K562 (cell line): ENCODE results near the gene CR2. TPM values are rescaled to one million over a fixed set of nuclear protein-coding genes. Genes with fewer than 3 reads are reported as not detected.

Experiments
- ATAC-seq: fragments of 200-7000 bp; cut with Tn5 transposase; 3 replicates; pipeline ENCODE4 v1.9.1; 2020; ENCODE audit warnings: moderate library complexity
- BruUV-seq: library from RNA; stranded (reverse); fragments of 400-500 nt; replicated peaks from 2 replicates; lab custom pipeline; 2021; lab: Mats Ljungman, UMichigan
- CTCF ChIA-PET: fragments of 300-600 bp; formaldehyde crosslinking; extraction: SDS; loops from one replicate; lab custom pipeline; 2021; ENCODE audit warnings: low intra/inter-chr PET ratio; lab: Yijun Ruan, JAX
- POLR2A ChIA-PET: fragments of 300-600, 350-650 bp; sonication (Branson Sonifier 250); formaldehyde crosslinking; extraction: SDS; loops from one replicate; lab custom pipeline; 2021; ENCODE audit warnings: antibody characterized with exemption, inconsistent platforms; lab: Yijun Ruan, JAX
- DNase-seq, 4 experiments: peaks; one replicate each; pipeline versions ENCODE4 v3.0.0 to v3.0.0-alpha.2; 2011 to 2018; ENCODE audit warnings: low spot score in 3 of 4, mixed read lengths in 3 of 4; ENCODE audit errors: extremely low read depth in 1 of 4
- FAIRE-seq: peaks from 2 replicates; lab custom pipeline; 2011; peaks lifted over from hg19 to GRCh38; lab: Jason Lieb, UNC
- H2AFZ ChIP-seq: 2 replicates; pipeline ENCODE4 v1.6.0; 2011; ENCODE audit warnings: low read depth, low read length, control low read depth, inconsistent platforms
- H3K27ac ChIP-seq: fragments of 200-600 bp; 3 replicates; pipeline ENCODE4 v1.8.0; 2011; ENCODE audit warnings: low read depth, mild to moderate bottlenecking, control low read depth, inconsistent platforms, low read length, moderate library complexity, mixed read lengths; ENCODE audit errors: extremely low read depth
- H3K27me3 ChIP-seq, 2 experiments: fragments of 300-600 bp in 1 of 2; 2 replicates in 1 of 2; 3 replicates in 1 of 2; pipeline versions ENCODE4 v1.6.0 to v1.8.0; 2011; ENCODE audit warnings: inconsistent platforms in 2 of 2, low read length in 2 of 2, mild to moderate bottlenecking in 1 of 2, mixed read lengths in 1 of 2, moderate library complexity in 1 of 2; ENCODE audit not compliant: control insufficient read depth in 2 of 2, insufficient read depth in 2 of 2
- H3K36me3 ChIP-seq: fragments of 300-600 bp; 3 replicates; pipeline ENCODE4 v1.8.0; 2011; ENCODE audit warnings: mild to moderate bottlenecking, low read length, inconsistent platforms; ENCODE audit not compliant: control insufficient read depth, insufficient read depth
- H3K4me1 ChIP-seq, 2 experiments: fragments of 200-600 bp in 1 of 2; replicated peaks in 1 of 2; 2 replicates in 1 of 2; 3 replicates in 1 of 2; pipeline versions ENCODE4 v1.5.1 to v1.8.0; 2011; ENCODE audit warnings: inconsistent platforms in 2 of 2, low read length in 2 of 2, mild to moderate bottlenecking in 1 of 2, mixed read lengths in 1 of 2, moderate library complexity in 1 of 2; ENCODE audit not compliant: control insufficient read depth in 2 of 2, insufficient read depth in 2 of 2
- H3K4me2 ChIP-seq: 2 replicates; pipeline ENCODE4 v1.6.1; 2011; ENCODE audit warnings: low read length, control low read depth, inconsistent platforms, mixed read lengths; ENCODE audit not compliant: insufficient read depth
- H3K4me3 ChIP-seq: fragments of 200-600 bp; sonication (generic), shearing (Covaris generic); 2 replicates; pipeline ENCODE4 v1.5.1; 2016; ENCODE audit warnings: control low read depth, inconsistent platforms
- H3K79me2 ChIP-seq: fragments of 200-600 bp; 3 replicates; pipeline ENCODE4 v1.8.0; 2011; ENCODE audit warnings: low read length, inconsistent platforms; ENCODE audit not compliant: control insufficient read depth, insufficient read depth
- H3K9ac ChIP-seq, 2 experiments: 2 replicates each; pipeline versions ENCODE4 v1.6.0 to v1.6.1; 2011; ENCODE audit warnings: low read depth in 2 of 2, low read length in 2 of 2, control low read depth in 1 of 2, inconsistent platforms in 1 of 2, mild to moderate bottlenecking in 1 of 2, mixed read lengths in 1 of 2; ENCODE audit not compliant: insufficient read depth in 1 of 2
- H3K9me1 ChIP-seq: one replicate; pipeline ENCODE4 v1.6.0; 2011; ENCODE audit warnings: inconsistent platforms, mild to moderate bottlenecking, low read length, moderate library complexity; ENCODE audit not compliant: control insufficient read depth, insufficient read depth
- H3K9me3 ChIP-seq: replicated peaks from 2 replicates; pipeline ENCODE4 v1.5.1; 2011; ENCODE audit warnings: low read depth, low read length, inconsistent platforms; ENCODE audit not compliant: control insufficient read depth, insufficient read depth
- H4K20me1 ChIP-seq: replicated peaks from 2 replicates; pipeline ENCODE4 v1.6.1; 2011; ENCODE audit warnings: low read length, inconsistent platforms, mixed read lengths; ENCODE audit not compliant: control insufficient read depth, insufficient read depth
- CREB3L1 ChIP-seq: fragments of 450-650 bp; IDR thresholded peaks from 2 replicates; pipeline ENCODE4 v1.6.1; 2014; ENCODE audit warnings: low read depth, mild to moderate bottlenecking, moderate library complexity, borderline replicate concordance
- ETS2 ChIP-seq: IDR thresholded peaks from 2 replicates; pipeline ENCODE4 v1.6.1; 2016; ENCODE audit warnings: borderline replicate concordance, missing genetic modification characterization, mild to moderate bottlenecking, moderate library complexity, missing compliant biosample characterization; ENCODE audit not compliant: poor library complexity, severe bottlenecking
- FOXK1 ChIP-seq: sonication (generic); formaldehyde crosslinking; IDR thresholded peaks from 2 replicates; pipeline ENCODE4 v1.8.0; 2022; ENCODE audit warnings: missing genetic modification reagents, mild to moderate bottlenecking, borderline replicate concordance
- FOXP1 ChIP-seq: sonication (generic); formaldehyde crosslinking; IDR thresholded peaks from 2 replicates; pipeline ENCODE4 v1.8.0; 2022; ENCODE audit warnings: mild to moderate bottlenecking, missing genetic modification reagents
- PKNOX1 ChIP-seq: fragments of 450-650 bp; IDR thresholded peaks from 2 replicates; pipeline ENCODE4 v1.6.1; 2016
- PML ChIP-seq: IDR thresholded peaks from 2 replicates; pipeline ENCODE4 v1.6.1; 2012; ENCODE audit warnings: low read length, inconsistent platforms
- RAD51 ChIP-seq: fragments of 450-650 bp; IDR thresholded peaks from 2 replicates; pipeline ENCODE4 v1.7.1; 2016; ENCODE audit warnings: low read depth, mild to moderate bottlenecking, borderline replicate concordance
- USF1 ChIP-seq: sonication (generic); formaldehyde crosslinking; IDR thresholded peaks from 2 replicates; pipeline ENCODE4 v1.9.0; 2022; ENCODE audit warnings: mild to moderate bottlenecking, missing genetic modification reagents
- ZNF57 ChIP-seq: fragments of 450-650 bp; formaldehyde crosslinking; IDR thresholded peaks from 2 replicates; pipeline ENCODE4 v1.4.0; 2020; ENCODE audit warnings: mild to moderate bottlenecking, moderate library complexity
- ZNF76 ChIP-seq: fragments of 250-450 bp; sonication (Bioruptor Pico); IDR thresholded peaks from 2 replicates; pipeline ENCODE4 v1.4.0; 2020; ENCODE audit warnings: mild to moderate bottlenecking, moderate library complexity, borderline replicate concordance
- WGBS: fragments of 100-300 bp; shearing (Covaris generic); methylation state at CpG from one replicate; pipeline ENCODE4 v1.1.6; 2016; ENCODE audit warnings: low coverage, mixed read lengths; ENCODE audit not compliant: insufficient coverage; ENCODE audit errors: missing lambda C conversion rate; 5-methylcytosine and 5-hydroxymethylcytosine counted together
- in situ Hi-C: fragments of 300-500 bp; cut with MboI; formaldehyde crosslinking; loops from 4 replicates; pipeline ENCODE4 v1.15.0; 2018; ENCODE audit warnings: inconsistent platforms, mixed read lengths
- intact Hi-C: fragments of 100-400 bp; cut with micrococcal nuclease; formaldehyde crosslinking; loops from 2 replicates; pipeline ENCODE4 v1.14.2; 2022
- polyA plus RNA-seq, 8 experiments: library from polyadenylated mRNA; depleted of rRNA in 4 of 8; stranded (reverse) in 5 of 8; unstranded in 3 of 8; fragments of >200 nt; fragmentation: Nextera tagmentation in 2 of 8; fragmentation: Illumina TruSeq in 1 of 8; extraction: Ambion mirVana in 2 of 8; extraction: Trizol in 1 of 8; gene quantifications; 2 replicates each; pipeline versions ENCODE4 v1.2.1 to v1.2.3, GENCODE V29; 2011 to 2014; ENCODE audit warnings: inconsistent platforms in 1 of 8, missing spikeins in 1 of 8
- total RNA-seq, 7 experiments: library from RNA; depleted of rRNA in 6 of 7; stranded (reverse); fragments of >200 nt in 6 of 7; fragmentation: Illumina TruSeq in 2 of 7; extraction: Trizol in 2 of 7; gene quantifications; 2 replicates each; pipeline versions ENCODE4 v1.2.1 to v1.2.3, GENCODE V29; 2011 to 2021; ENCODE audit warnings: low replicate concordance in 1 of 7

The CR2 gene
- total and polyA plus RNA-seq, 9 of the 15 experiments (the other 6 are each of a cell fraction or from before 2014, with no cell fraction given), result 0.07 to 0.67 (median 0.37) TPM

GRCh38 chr1:207463571-207463970 lies 9.4 kb downstream of the CR2 start (continued):
- TF ChIP-seq FOXK1 (CRISPR knock-in tag), result no peak
- no peak for TF ChIP-seq FOXP1 (CRISPR knock-in tag)

- FAIRE-seq (no peak), ATAC-seq (peak; percentile 55), DNase-seq (no peak)
- no peak overlapping the region for H3K4me2 ChIP-seq
- no TSS peak for BruUV-seq
- H4K20me1 ChIP-seq, result no peaks in the 10 kb centered on the region
- no peaks in the 10 kb centered on the region for H3K27me3 ChIP-seq
- H3K36me3 ChIP-seq, result no peaks in the 10 kb centered on the region
- ChIA-PET POLR2A (no interaction called here), CTCF (no interaction called here)
- no peak for TF ChIP-seq ZNF57 (CRISPR knock-in tag)
- peak; percentile 16; the same call in 1 of the 2 replicates for TF ChIP-seq PKNOX1
- TF ChIP-seq ZNF76, result no peak
- TF ChIP-seq PML, result no peak
- TF ChIP-seq CREB3L1, result no peak
- TF ChIP-seq USF1 (CRISPR knock-in tag), result peak; percentile 38; the same call in 1 of the 2 replicates
- peak; percentile 31; the same call in 1 of the 2 replicates for TF ChIP-seq RAD51
- no peak for TF ChIP-seq ETS2 (tag)
- H3K79me2 ChIP-seq, result no peaks in the 10 kb centered on the region
- no peaks in the 10 kb centered on the region for H3K9me3 ChIP-seq
- no peak overlapping the region for H3K27ac ChIP-seq
- 0 out of 2 replicates have a peak overlapping the region, but pooled peaks have one; percentile 7 for H2AFZ ChIP-seq
- in situ Hi-C loops (no loop called here), intact Hi-C loops (no loop called here)
- H3K9me1 ChIP-seq, result no peaks in the 10 kb centered on the region
- WGBS, result 47% methylated on average over 2 of the region's 2 CpGs
- H3K4me3 ChIP-seq, result no peak overlapping the region
- H3K4me1 ChIP-seq, result peaks cover 0 to 6% of the 10 kb centered on the region in 2 experiments; a peak in 2 of 5 replicates
- no peak overlapping the region for H3K9ac ChIP-seq
These were observed 16.8 kb downstream of the CR2 start for GRCh38 chr1:207470927-207471326.
